Stimulated activated naive CD8-positive, alpha-beta T cell treated with anti-CD3 and anti-CD28 coated beads, Interleukin-15, amount 100 ng/mL, for 72 hours (primary cell): ENCODE data around the gene CCDC149.

Source experiments
- ATAC-seq: fragments of 150-1000 bp; cut with Tn5 transposase; 2 replicates; pipeline ENCODE4 v1.10.0; 2021; ENCODE audit warnings: mild to moderate bottlenecking, moderate library complexity
- DNase-seq, 2 donors: peaks; one replicate each; pipeline ENCODE4 v3.0.0; 2021 to 2022
- H3K27ac Mint-ChIP-seq, 2 donors: one replicate each; pipeline ENCODE4 v1.8.0; 2022; ENCODE audit warnings: mild to moderate bottlenecking in 2 of 2, mixed read lengths in 2 of 2, moderate library complexity in 2 of 2
- H3K27me3 Mint-ChIP-seq: one replicate; pipeline ENCODE4 v1.8.0; 2022; ENCODE audit warnings: mixed read lengths
- H3K4me1 Mint-ChIP-seq: one replicate; pipeline ENCODE4 v1.8.0; 2022; ENCODE audit warnings: mild to moderate bottlenecking, mixed read lengths
- H3K4me3 Mint-ChIP-seq, 2 donors: one replicate each; pipeline ENCODE4 v1.8.0; 2022; ENCODE audit warnings: mild to moderate bottlenecking in 2 of 2, mixed read lengths in 2 of 2, moderate library complexity in 1 of 2
- H3K9me3 Mint-ChIP-seq, 2 donors: one replicate each; pipeline ENCODE4 v1.8.0; 2022; ENCODE audit warnings: mixed read lengths in 2 of 2

CCDC149 gene

DNA sequence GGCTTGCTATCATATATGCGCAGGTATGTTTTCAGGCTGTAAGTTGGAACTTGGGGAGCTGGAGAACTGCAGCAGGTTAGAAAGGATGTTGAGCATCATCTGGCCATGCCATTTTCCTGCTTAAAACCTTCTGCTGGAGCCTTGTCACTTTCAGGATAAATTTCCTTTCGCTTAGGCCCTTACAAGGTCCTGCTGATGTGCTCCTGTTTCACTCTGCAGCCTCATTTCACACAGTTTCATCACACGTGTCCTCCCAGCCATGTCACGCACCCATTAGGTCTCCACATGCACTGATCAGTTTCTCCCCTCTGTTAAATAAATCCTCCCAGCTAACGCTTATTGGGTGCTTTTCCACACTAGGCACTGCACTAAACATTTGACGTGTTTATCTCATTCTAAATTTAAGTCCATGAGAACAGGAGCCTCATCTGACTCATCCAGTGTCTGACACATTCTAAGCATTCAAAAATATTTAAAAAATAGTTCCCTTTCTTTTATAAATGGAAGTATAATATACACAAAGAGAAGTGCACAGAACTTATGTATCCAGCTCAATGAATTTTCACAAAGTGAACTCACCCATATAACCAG is 102.9 kb downstream of the CCDC149 start:
- Mint-ChIP-seq H3K4me3 (no peak overlapping the region), H3K27me3 (peaks cover 10% of the 10 kb centered on the region), H3K27ac (no peak overlapping the region), H3K4me1 (no peaks in the 10 kb centered on the region), H3K9me3 (peaks cover 4 to 11% of the 10 kb centered on the region in 2 donors)
- ATAC-seq (no peak), DNase-seq (no peak)

DNA sequence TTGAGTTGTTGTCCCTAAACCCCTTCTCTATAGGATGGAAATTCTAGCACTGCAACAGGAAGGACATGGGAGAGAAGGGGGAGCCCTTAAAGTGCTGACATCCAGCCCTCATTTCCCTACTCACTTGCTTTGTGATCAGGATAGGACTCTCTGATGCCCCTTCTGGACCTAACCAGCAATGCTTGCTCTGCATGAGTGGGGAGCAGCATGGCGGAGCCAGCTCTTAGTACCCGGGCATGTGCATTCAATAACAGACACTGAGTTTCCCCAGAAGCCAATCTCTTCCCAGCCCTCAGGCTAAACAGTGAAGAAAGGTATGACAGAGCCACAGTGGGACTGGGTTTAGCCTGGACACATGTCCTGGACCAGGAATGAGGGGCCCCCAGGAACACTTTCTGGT is 103.5 kb downstream of the CCDC149 start:
- no peak overlapping the region for H3K27ac Mint-ChIP-seq
- ATAC-seq (no peak), DNase-seq (no peak)
- no peaks in the 10 kb centered on the region for H3K4me1 Mint-ChIP-seq
- no peak overlapping the region for H3K4me3 Mint-ChIP-seq
- H3K9me3 Mint-ChIP-seq, result peaks cover 4 to 11% of the 10 kb centered on the region in 2 donors
- H3K27me3 Mint-ChIP-seq, result peaks cover 15% of the 10 kb centered on the region

DNA sequence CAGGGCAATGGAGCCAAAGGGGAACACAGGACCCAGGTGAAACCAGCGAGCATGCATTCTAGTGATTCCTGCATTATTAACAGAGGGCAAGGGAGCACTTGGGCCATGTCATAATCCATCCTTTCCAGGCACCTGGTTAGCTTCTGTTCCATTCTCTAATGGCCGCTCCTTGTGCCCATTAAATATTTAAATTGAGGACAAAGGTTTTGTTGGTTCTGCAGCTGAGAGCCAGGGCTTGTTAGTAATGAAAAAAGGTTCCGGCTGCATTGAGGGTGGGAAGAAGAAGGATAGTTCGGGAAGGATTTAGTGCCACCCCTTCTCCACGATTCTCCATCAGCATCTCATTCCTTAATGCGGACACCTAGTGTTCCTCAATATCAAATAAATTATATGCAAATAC is 103.9 kb downstream of the CCDC149 start:
- Mint-ChIP-seq H3K27me3 (peaks cover 19% of the 10 kb centered on the region), H3K4me3 (no peak overlapping the region), H3K9me3 (peaks cover 4 to 11% of the 10 kb centered on the region in 2 donors), H3K4me1 (no peaks in the 10 kb centered on the region), H3K27ac (no peak overlapping the region)
- ATAC-seq (no peak), DNase-seq (no peak)

DNA sequence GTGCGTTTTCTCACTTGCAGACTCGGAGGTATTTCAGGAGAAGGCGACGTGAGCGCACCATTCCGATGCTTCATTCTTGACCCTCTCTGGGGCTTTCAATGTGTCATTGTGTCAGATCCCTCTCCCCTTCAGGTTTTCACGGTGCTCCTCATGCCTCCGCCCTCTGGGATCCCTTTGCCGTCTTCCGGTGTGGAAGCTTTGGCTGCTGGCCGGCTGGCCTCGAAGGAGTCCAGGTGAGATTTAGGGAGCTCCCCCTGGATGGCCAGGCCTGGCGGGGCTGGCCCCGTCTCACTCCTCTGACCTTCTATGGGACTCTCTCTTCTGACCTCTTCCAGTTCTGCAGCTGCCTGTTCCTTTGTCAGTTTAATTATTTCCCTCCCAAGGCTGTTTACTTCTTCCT is 104.6 kb downstream of the CCDC149 start:
- Mint-ChIP-seq H3K27me3 (peaks cover 21% of the 10 kb centered on the region), H3K4me1 (no peaks in the 10 kb centered on the region), H3K27ac (no peak overlapping the region), H3K4me3 (no peak overlapping the region), H3K9me3 (peaks cover 4 to 11% of the 10 kb centered on the region in 2 donors)
- DNase-seq, result no peak
- ATAC-seq, result no peak

DNA sequence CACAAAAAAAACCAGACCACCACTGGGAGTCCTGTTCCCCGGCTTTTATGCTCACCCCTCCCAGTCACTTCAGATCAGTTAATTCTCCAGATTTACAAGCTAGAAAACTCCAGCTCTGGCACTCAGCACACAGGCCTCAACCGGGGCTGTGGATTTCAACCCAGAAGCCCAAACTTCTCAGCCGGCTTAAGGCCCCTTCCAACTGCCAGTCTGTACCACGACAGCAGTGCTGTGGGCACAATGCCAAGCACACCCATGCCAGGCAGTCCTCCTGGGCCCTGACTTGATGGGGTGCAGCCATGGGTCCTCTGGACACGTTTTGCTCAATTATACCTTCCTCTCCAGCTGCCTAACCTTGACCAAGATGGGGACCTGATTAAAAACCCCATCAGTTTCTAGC is 105.2 kb downstream of the CCDC149 start:
- H3K27me3 Mint-ChIP-seq, result peaks cover 26% of the 10 kb centered on the region
- DNase-seq (no peak), ATAC-seq (no peak)
- no peak overlapping the region for H3K4me3 Mint-ChIP-seq
- H3K9me3 Mint-ChIP-seq, result peaks cover 4 to 9% of the 10 kb centered on the region in 2 donors
- H3K4me1 Mint-ChIP-seq, result no peaks in the 10 kb centered on the region
- H3K27ac Mint-ChIP-seq, result no peak overlapping the region

DNA sequence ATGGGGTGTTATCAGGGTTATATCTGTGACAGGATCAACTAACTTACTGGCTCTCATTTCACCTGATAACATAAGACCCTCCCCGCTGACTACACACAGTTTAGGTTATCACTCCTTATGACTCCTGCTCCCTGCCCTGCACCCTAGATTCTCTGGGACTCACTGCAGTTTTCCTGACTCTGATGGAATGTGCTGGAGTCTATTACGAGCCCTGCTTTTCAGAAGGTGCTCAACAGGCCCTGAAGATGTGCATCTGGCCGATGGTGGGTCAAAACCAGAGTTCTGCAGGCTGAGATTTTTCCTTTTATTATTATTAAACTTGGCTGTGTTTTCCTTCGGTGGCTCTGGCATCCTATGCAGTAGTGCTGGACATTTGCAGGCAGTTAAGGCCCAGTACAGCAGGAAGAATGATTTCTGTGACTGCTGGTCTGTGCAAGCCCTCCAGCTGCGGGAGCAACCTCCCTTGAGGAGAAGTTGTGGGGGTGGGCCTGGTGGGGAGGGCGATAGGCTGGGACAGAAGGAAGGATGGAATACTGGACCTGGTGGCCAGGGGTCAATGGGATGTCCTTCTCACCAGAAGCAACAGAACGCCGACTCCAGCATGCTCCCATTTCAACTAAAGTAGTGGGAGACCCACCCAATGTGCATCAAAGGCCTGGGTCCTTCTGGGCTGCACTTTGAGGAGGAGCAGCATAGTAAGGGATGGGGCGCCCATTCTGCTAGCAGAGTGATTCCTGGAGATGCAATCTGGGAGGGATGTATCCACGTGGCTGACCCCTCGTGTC is 106.4 kb downstream of the CCDC149 start:
- H3K4me1 Mint-ChIP-seq, result no peaks in the 10 kb centered on the region
- no peak overlapping the region for H3K4me3 Mint-ChIP-seq
- H3K27ac Mint-ChIP-seq, result no peak overlapping the region
- peaks cover 31% of the 10 kb centered on the region for H3K27me3 Mint-ChIP-seq
- DNase-seq (no peak), ATAC-seq (no peak)
- H3K9me3 Mint-ChIP-seq, result no peaks in the 10 kb centered on the region

DNA sequence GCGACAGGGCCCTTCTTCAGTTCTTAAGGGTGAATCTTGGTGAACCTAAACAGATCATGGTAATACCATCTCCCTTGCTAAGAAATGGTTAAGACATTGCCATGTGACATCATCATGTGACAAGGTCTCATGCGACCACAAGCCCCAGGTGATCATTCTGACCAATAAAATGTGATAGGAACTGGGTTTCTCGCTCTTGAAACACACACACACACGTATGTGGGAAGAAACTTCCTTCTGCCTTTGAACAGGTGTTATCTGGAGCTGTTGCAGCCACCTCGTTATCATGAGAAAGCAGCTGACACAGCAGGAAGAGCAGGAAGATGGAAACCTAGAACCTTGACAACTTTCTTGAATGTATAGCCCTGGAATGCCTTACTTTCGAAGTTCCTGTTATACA is 107.3 kb downstream of the CCDC149 start:
- Mint-ChIP-seq H3K27me3 (peaks cover 39% of the 10 kb centered on the region), H3K27ac (no peak overlapping the region), H3K4me1 (no peaks in the 10 kb centered on the region), H3K4me3 (no peak overlapping the region), H3K9me3 (no peaks in the 10 kb centered on the region)
- DNase-seq (no peak), ATAC-seq (no peak)

DNA sequence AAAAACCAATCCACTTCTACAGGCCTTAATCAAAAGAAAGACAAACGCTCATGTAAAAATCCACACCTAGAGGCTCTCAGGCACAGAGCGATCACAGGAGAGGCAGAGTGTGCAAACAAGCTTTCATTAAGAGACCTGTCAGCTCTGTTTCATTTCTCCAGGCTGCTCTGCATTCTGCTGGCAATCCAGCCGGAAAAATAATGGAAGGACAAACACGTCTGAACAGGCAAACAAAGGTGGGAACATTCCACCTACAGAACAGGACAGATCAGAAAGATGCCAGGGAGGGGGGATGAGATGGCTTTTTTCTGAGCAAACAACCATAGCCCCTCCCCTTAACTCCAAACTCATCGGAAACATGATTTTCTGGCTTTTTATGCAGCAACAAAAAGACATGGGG is 107.8 kb downstream of the CCDC149 start:
- H3K4me3 Mint-ChIP-seq, result no peak overlapping the region
- no peak overlapping the region for H3K27ac Mint-ChIP-seq

DNA sequence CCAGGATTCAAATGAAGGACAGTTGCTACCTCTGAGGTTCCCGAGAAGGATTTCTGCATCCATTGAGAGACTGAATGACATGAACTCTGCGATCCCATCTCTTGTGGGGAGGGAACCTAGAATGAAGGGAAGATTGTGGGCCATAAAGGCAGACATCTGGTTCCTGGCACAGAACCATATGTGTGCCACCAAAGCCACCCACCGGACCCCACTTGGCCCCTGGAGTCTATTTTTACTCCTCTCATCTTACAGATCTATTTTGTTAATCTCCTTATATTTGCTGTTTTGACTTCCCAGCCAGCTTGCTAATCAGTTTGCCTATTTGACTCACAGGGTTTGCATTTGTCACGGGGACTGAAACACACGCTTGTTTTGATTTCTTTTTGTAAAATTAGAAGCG is 110.2 kb downstream of the CCDC149 start:
- Mint-ChIP-seq H3K27ac (no peak overlapping the region), H3K4me3 (no peak overlapping the region), H3K4me1 (no peaks in the 10 kb centered on the region), H3K9me3 (no peaks in the 10 kb centered on the region), H3K27me3 (peaks cover 66% of the 10 kb centered on the region)
- DNase-seq, result no peak
- no peak for ATAC-seq

More for the DNA sequence above, 107.8 kb downstream of the CCDC149 start:
- Mint-ChIP-seq H3K4me1 (no peaks in the 10 kb centered on the region), H3K27me3 (peaks cover 44% of the 10 kb centered on the region), H3K9me3 (no peaks in the 10 kb centered on the region)
- DNase-seq (no peak), ATAC-seq (no peak)

DNA sequence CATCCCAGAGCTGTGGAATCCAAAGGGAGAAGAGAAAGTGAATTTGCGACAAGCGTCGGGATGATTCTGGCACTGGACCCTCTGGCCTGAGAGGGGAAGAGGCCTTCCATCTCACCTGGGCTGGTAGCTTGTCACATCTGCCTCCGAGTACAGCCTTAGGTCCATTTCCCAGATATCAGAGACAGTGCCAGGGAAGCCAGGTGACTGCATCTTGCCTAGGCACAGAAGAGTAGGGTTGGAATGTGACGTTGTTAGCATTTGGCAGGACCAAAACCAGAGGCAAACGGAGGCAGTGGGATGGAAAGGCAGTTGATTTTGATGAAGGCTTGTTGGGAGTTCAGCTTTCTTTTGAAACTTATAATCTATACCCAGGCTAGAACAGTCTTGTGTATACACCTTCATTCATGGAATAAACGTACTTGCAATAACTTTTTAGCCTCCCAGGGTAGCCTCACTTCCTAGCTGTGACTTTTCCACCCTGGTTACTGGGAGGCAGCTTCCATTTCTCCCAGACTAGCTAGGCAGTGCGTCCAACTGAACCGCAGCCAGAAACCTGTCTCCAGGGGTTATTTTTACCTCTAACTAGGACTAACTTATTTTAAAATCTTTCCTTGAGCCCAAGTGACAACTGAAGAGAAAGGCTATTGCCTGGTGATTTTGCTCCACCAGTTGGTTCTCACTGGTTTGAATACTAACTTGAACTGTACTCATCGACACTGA is 111.5 kb downstream of the CCDC149 start:
- ATAC-seq, result no peak
- Mint-ChIP-seq H3K4me3 (no peak overlapping the region), H3K9me3 (no peaks in the 10 kb centered on the region), H3K27ac (no peak overlapping the region), H3K4me1 (no peaks in the 10 kb centered on the region), H3K27me3 (peaks cover 66% of the 10 kb centered on the region)
- no peak for DNase-seq

DNA sequence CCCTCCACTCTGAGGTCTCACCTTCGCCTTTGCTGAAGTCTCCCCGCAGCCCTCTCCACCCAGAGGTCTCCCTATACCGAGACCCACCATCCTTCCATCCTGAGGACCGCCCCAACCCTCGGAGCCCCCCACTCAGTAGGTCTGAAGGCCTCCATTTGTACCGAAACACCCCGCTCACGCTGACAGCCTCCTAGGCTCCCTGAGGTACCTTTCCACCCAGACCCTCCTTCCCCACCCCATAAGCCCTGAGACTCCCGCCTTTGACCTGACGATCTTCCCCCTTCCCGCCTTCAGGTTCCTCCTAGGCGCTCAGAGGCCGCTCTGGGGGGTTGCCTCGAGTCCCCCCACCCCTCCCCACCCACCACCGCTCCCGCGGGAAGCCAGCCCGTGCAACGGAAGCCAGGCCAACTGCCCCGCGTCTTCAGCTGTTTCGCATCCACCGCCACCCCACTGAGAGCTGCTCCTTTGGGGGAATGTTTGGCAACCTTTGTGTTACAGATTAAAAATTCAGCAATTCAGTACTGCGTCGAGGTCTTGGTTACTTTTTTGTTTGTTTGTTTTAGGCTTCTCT is 112.4 kb downstream of the CCDC149 start:
- H3K4me3 Mint-ChIP-seq, result no peak overlapping the region
- H3K9me3 Mint-ChIP-seq, result no peaks in the 10 kb centered on the region
- no peak overlapping the region for H3K27ac Mint-ChIP-seq
- no peak for ATAC-seq
- H3K4me1 Mint-ChIP-seq, result no peaks in the 10 kb centered on the region
- H3K27me3 Mint-ChIP-seq, result peaks cover 71% of the 10 kb centered on the region
- DNase-seq, result no peak

DNA sequence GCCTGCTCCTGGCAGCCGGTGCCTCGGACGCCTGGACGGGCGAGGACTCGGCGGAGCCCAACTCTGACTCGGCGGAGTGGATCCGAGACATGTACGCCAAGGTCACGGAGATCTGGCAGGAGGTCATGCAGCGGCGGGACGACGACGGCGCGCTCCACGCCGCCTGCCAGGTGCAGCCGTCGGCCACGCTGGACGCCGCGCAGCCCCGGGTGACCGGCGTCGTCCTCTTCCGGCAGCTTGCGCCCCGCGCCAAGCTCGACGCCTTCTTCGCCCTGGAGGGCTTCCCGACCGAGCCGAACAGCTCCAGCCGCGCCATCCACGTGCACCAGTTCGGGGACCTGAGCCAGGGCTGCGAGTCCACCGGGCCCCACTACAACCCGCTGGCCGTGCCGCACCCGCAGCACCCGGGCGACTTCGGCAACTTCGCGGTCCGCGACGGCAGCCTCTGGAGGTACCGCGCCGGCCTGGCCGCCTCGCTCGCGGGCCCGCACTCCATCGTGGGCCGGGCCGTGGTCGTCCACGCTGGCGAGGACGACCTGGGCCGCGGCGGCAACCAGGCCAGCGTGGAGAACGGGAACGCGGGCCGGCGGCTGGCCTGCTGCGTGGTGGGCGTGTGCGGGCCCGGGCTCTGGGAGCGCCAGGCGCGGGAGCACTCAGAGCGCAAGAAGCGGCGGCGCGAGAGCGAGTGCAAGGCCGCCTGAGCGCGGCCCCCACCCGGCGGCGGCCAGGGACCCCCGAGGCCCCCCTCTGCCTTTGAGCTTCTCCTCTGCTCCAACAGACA is 113.1 kb downstream of the CCDC149 start:
- H3K4me1 Mint-ChIP-seq, result no peaks in the 10 kb centered on the region

DNA sequence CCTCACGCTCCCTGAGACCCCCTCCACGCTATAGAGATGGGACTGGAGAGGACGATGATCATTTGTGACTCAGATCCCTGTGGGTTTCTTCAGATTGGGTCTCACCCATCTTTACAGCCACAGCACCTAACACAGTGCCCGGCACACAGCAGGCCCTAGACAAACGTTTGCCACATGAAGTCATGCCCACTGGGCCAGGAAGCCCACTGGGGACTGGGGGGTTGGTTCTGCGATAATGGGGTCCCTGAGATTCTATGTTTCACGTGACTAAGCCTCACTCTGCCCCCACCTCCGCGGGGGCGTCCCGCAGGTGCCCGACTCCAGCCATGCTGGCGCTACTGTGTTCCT is 113.7 kb downstream of the CCDC149 start:
- H3K4me1 Mint-ChIP-seq, result no peaks in the 10 kb centered on the region
- no peak overlapping the region for H3K4me3 Mint-ChIP-seq
- ATAC-seq, result peak; percentile 19

More for the DNA sequence above, 113.1 kb downstream of the CCDC149 start:
- Mint-ChIP-seq H3K27ac (no peak overlapping the region), H3K27me3 (peaks cover 72% of the 10 kb centered on the region), H3K9me3 (no peaks in the 10 kb centered on the region), H3K4me3 (no peak overlapping the region)
- DNase-seq, result no peak
- no peak for ATAC-seq

DNA sequence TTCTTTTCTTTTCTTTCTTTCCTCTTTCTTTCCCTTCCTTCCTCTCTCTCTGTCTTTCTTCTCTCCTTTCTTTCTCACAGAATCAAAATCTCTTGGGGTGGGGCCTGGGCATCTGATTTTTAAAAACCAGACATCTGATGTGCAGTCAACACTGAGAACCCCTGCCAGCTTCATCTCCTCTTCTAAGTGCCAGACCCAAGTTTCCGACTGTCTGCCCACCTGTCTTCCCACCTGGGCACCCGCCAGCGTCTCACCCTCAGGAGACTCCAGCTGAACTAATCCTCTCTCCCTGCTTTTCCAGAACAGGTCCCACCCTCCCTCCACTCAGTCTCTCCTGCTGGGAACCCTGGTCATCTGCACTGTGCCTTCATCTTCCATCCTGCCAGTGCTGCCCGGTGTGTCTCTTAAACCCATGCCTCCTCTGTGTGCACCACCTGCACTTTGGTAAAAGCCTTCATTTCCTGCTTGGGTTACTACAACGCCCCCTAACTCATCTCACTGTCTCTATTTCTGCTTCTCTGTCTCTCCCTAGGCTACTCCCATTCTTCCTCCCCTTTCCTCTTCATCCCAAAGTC is 114.7 kb downstream of the CCDC149 start:
- no peak for ATAC-seq
- H3K4me3 Mint-ChIP-seq, result no peak overlapping the region
- no peaks in the 10 kb centered on the region for H3K9me3 Mint-ChIP-seq
- no peak overlapping the region for H3K27ac Mint-ChIP-seq
- peaks cover 62% of the 10 kb centered on the region for H3K27me3 Mint-ChIP-seq
- H3K4me1 Mint-ChIP-seq, result no peaks in the 10 kb centered on the region
- DNase-seq, result no peak

More for the DNA sequence above, 113.7 kb downstream of the CCDC149 start:
- no peak overlapping the region for H3K27ac Mint-ChIP-seq
- no peaks in the 10 kb centered on the region for H3K9me3 Mint-ChIP-seq
- peaks cover 67% of the 10 kb centered on the region for H3K27me3 Mint-ChIP-seq
- no peak for DNase-seq

DNA sequence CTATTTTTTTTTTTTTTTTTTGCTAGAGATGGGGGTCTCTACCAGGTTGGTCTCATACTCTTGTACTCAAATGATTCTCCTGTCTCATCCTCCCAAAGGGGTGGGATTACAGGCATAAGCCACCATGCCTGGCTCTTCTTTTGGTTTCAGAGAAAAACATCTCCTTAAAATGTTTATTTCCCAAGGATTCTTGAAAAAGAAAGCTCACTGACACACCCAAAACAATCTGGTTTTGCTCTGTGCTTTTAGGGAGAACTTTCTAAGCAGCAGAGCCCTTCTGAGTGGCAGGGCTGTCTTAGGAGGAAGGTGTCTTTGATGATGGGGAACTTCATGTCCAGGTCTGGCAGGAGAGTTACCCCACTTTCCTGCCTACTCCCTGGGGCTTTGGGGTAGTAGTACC is 116.2 kb downstream of the CCDC149 start:
- DNase-seq, result no peak
- Mint-ChIP-seq H3K4me1 (no peaks in the 10 kb centered on the region), H3K4me3 (no peak overlapping the region), H3K27ac (no peak overlapping the region), H3K9me3 (no peaks in the 10 kb centered on the region), H3K27me3 (peaks cover 47% of the 10 kb centered on the region)
- no peak for ATAC-seq
